GM19372 (cell line): Measurements from ENCODE around the gene BABAM2.
"Not testable (repeated sequence)": the region's sequence is repeated elsewhere in the genome, so short reads cannot be mapped to it uniquely, and the experiment has no call there.

ENCODE experiments used
- ATAC-seq: cut with Tn5 transposase; IDR thresholded peaks from one replicate; pipeline ENCODE4 v1.9.1; 2021; ENCODE audit warnings: mild to moderate bottlenecking, low read depth, moderate library complexity; ENCODE audit not compliant: unreplicated experiment

The BABAM2 gene

DNA sequence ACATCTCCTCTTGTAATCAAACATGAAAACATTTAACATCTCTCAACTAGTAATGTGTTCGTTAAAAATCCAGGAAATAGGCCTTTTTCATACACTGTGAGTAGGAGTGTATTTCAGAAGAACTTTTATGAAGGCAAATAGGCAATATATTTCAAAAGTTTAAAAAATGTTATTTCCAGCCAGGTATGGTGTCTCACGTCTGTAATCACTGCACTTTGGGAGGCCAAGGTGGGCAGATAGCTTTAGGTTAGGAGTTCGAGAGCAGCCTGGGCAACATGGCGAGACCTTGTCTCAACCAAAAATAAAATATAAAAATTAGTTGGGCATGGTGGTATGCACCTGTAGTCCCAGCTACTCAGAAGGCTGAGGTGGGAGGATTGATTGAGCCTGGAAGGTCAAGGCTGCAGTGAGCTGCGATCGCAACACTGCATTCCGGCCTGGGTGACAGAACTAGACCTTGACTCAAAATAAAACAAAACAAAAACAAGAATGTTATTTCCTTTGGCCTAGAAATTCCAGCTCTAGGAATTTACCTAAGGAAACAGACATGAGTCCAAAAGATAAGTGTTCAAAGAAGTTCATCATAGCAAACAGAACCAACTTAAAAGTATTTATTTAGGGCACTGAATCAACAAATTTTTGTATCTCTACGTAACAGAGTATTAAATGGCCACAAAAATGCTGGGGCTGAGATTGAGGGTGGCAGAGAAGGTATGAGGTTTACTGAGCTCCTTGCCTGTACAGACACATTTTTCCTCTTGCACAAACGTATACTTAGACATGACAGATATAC lies 15.2 kb upstream of the BABAM2 start:
- no peak for ATAC-seq

DNA sequence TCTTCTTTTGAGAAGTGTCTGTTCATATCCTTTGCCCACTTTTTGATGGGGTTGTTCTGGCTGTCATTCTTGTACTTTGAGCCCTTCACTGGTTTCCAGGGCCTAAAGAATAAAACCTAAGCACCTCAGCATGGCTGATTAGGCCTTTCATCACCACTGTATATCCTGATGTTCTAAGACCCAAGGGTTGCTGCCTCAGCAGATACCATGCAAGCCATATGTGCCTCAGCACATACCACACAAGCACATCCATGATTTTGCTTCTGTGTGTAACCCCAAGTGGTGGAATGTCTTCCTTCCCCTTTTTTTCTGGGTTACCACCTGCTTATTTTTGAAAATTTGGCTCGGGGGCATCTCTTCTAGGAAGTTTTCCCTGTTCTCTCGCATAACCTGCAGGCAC lies 11.7 kb upstream of the BABAM2 start:
- ATAC-seq = no peak

DNA sequence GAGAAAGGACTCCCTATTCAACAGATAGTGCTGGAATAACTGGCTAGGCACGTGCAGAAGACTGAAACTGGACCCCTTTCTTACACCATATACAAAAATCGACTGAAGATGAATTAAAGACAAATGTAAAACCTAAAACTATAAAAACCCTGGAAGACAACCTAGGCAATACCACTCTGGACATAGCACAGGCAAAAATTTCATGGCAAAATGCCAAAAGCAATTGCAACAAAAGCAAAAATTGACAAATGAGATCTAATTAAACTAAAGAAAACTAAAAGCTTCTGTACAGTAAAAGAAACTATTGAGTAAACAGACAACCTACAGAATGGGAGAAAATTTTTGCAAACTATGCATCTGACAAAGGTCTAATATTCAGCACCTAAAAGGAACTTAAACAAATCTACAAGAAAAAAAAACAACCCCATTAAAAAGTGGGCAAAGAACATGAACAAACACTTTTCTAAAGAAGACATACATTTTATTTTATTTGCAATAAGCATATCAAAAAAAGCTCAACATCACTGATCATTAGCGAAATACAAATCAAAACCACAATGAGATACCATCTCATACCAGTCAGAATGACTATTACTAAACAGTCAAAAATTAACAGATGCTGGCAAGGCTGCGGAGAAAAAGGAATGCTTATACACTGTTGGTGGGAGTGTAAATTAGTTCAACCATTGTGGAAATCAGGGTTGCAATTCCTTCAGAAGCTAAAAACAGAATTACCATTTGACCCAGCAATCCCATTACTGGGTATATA lies 8.5 kb upstream of the BABAM2 start:
- ATAC-seq = not testable (repeated sequence)

GRCh38 chr2:27882584-27882922 lies 8.0 kb upstream of the BABAM2 start:
- ATAC-seq = not testable (repeated sequence)

DNA sequence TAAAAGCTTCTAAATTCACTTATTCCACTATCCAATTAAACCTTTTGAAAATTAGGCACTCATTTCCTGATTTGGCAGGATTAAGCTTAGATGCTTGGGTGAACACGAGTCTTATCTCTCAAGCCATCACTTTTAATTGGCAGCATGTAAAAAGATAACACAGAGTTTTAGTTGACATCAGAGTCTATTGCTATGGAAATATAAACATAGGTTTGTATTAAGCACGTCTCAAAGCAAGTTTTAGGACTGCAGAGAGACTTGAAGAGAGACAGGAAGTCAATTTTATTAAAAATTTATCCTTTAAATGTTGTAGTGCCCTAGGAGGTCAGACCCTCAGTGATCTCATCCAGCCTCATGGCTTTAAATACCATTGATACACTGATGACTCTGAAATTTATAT lies 5.9 kb upstream of the BABAM2 start:
- no peak for ATAC-seq

- no peak for ATAC-seq
Measured at GRCh38 chr2:27885234-27885633, 5.3 kb upstream of the BABAM2 start.

- no peak for ATAC-seq
Measured at GRCh38 chr2:27885661-27886060, 4.9 kb upstream of the BABAM2 start.

GRCh38 chr2:27886322-27886721 lies 4.2 kb upstream of the BABAM2 start:
- no peak for ATAC-seq

- no peak for ATAC-seq
Measured at GRCh38 chr2:27887111-27887510, 3.4 kb upstream of the BABAM2 start.

DNA sequence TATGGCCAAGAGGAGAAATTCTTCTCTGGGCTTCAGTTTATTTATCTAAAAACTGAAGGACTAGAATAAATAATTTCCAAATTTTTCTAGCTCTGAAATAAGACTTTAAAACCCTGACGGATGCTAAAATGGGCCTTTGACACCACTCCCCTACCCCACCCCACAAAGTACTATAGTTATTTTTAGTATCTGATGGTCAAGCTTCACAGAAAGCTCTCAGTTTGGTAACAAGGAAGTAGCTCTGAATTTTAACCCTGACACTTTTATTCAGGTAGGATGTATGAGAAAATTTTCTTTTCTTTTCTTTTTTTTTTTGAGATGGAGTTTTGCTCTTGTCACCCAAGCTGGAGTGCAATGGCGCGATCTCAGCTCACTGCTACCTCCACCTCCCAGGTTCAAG lies 2.7 kb upstream of the BABAM2 start:
- ATAC-seq = no peak

GRCh38 chr2:27888790-27889189 lies 1.7 kb upstream of the BABAM2 start:
- no peak for ATAC-seq

DNA sequence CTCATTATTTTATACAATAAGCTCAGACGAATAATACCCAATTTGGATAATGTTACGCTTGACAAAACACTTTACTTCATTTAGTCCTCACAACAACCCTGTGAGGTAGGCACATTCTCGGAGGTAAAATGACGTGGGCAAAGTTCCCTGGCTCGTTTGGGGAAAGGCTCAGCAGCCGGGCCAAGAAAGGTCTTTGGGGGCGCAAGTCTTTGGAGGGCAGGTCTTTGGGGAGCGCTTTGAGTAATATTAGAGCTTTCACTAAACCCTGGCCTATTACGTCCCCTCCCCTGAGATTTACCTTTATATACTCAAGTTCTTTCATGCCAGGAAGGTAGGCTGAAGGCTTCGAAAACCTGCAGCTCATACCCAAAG lies 769 bp upstream of the BABAM2 start:
- ATAC-seq = no peak

DNA sequence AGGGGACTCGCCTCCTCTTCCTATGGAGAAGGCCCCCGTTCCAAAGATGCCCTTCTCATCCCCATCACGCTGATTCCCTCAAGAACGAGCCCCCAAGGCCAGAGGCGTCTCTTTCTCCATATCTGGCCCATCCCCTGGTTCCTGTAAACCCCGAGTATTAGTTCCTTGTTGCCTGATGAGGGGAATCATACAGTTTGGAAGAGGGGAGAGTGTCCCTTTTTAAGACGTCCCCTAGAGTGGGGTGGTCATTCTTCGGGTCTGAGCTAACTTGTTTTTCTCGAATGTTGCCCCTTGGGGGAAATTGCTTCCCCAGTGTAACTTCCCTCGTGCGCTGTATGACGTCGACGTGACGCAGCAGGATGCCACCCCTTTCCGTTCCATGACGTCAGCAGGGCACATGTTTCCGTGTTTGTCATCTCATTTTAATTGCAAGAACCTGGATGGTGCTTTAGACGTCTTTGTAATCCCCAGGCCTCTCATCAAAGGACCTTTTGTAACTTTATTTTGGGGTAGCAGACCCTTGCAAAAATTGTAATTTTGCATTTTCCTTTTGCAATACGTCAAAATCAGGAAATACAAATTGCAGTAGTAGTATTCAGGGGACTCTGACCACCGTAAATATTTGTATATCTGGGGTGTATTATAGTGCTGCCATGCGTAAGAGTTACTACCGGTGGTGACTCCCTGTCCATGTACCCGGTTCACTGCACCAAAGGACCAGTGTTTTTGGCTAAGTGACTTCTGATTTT lies 569 bp downstream of the BABAM2 start:
- no peak for ATAC-seq

DNA sequence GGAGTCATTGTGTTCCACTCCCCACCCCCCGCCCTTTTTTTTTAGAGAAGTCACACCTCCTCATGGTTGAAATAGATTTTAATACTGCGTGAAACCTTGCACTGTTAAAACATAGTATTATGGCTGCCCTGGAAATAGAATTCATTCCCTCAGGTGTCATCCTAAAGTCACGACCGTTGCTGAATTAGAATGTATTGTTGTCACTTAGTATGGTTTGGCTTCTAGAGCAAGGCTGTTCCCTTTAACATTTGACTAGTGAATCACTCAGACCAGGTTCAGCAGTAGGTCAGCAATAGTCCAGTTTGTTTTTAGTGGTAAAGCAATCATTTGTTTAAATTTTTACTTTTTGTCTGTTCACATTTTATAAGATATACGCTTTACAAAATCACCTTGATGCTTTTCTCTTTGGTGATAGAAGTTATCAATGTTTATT lies 1.2 kb downstream of the BABAM2 start:
- ATAC-seq = no peak

DNA sequence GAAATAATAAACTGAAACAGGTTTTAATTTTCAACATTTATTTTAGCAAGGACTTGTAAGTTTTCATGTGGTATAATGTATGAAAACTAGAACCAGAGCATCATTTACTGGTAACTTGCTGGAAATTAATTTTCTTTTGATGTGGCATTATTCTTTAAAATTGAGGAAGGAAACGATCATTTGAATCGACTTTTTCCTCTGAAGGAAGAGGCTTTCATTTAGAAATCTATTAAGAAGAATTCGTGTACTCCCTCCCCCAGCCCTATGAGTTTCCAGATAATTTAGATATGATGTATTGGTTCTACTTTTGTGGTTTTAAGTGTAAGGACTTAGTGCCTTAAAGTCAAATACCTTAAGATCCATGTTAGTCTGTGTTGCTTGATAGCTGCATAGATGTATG lies 2.5 kb downstream of the BABAM2 start:
- no peak for ATAC-seq

DNA sequence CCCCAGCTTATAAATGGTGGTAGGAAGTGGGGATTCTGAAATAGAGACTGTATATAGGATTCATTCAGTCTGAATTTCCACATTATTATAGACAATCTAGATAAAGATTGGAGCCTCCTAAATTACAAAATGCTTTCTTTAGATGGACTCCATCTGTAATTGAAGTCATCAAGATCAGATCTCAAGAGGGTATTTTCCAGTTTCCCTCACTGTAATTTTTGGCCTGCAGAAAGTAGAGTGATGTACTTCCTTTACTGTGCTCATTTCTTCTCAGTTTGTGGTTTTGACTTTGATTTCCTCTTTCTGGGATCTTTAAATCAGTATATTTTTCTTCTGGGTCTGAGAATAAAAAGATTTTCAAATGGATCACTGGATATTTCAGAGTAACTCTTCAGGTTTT lies 7.2 kb downstream of the BABAM2 start:
- no peak for ATAC-seq

DNA sequence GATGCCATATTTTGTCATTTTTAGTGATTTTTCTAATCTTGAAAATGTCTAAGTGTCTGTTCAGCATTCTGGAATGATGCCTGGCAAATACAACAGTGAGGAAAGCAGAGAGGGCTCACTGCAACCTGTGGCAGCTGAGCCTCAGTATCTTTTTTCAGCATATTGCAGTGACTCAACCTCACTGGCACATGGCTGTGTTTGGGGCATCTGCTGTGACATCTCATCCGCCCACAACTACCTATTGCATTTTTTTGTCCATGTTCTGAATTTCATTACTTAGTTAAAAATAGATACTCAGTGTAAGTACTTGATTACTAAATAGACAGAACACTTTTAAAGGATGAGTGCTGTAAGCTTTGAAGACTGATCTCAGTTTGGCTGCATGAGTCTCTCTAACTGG lies 10.7 kb downstream of the BABAM2 start:
- ATAC-seq = no peak

DNA sequence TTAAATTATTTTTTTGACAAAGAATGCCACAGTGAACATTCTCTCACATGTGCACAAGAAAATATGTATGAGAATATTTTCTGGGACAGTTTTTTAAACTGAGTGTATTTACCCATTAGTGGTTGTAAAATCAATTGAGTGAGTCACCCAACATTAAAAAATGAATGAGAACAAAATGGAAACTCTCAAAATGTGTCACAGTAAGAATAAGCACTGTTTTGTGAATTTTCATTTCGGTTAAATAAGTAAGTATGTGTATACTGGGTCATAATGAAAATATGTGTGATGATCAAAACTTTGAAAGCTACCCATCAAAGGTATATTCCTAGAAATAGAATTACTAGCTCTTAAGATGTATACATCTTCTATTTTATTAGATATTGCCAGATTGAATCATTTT lies 11.6 kb downstream of the BABAM2 start:
- no peak for ATAC-seq

DNA sequence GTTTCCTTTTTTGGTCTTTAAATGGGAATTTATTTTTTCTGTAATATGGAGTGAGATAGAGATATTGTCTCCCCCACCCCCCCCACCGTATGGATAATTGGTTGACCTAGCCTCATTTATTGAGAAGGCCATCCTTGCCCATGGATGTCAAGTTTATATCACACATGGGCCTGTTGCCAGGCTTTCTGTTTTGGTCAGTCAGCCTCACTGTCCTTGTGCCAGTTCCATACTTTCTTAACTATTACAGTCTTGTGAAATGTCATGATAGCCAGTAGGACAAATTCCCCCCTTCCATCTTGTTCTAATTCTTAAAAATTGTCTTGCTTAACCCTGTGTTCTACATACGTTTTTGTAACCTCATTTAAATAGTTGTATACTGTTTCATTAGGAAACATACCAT lies 12.5 kb downstream of the BABAM2 start:
- ATAC-seq = no peak

DNA sequence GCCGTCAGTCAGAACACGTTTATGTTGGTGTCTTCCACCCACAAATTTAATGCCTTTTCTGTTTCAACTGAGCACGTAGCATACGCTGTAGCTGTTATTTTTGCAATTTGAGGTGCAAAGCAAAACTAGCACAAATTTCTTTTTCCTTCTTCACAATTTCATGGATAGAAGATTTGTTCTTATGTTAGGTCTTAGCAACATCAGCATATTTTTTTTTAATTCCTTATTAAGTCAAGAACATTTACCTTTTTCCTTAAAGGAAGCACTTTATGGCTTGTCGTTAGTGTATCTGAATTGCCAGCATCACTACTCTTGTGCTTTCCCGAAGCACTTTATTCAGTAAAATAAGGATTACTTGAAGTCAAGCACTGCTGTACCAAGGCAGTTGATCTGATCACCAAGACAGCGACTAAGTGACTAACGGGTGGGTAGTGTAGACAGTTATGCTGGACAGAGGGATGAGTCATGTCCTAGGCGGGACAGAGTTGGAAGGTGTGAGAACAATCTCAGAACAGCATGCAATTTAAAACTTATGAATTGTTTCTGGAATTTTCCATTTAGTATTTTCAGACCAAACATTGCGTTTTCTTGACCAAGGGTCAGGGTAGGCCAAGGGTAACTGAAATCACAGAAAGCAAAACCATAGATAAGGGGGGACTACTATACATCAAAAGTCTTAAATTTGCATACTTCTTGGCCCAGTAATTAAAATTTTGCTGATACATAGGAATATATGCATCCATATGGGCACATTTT lies 13.3 kb downstream of the BABAM2 start:
- ATAC-seq = no peak

- ATAC-seq = no peak
Measured at GRCh38 chr2:27904405-27904665, 13.8 kb downstream of the BABAM2 start.
